GM12872 (cell line): ENCODE data around the gene MFSD11.

Source experiments
- TF ChIP-seq, protein P1 (sequence below): IDR thresholded peaks from 3 replicates; pipeline ENCODE4 v1.5.1; 2011; ENCODE audit warnings: low read depth, mild to moderate bottlenecking, low read length, moderate library complexity; ENCODE audit not compliant: insufficient read depth

MFSD11 gene

DNA sequence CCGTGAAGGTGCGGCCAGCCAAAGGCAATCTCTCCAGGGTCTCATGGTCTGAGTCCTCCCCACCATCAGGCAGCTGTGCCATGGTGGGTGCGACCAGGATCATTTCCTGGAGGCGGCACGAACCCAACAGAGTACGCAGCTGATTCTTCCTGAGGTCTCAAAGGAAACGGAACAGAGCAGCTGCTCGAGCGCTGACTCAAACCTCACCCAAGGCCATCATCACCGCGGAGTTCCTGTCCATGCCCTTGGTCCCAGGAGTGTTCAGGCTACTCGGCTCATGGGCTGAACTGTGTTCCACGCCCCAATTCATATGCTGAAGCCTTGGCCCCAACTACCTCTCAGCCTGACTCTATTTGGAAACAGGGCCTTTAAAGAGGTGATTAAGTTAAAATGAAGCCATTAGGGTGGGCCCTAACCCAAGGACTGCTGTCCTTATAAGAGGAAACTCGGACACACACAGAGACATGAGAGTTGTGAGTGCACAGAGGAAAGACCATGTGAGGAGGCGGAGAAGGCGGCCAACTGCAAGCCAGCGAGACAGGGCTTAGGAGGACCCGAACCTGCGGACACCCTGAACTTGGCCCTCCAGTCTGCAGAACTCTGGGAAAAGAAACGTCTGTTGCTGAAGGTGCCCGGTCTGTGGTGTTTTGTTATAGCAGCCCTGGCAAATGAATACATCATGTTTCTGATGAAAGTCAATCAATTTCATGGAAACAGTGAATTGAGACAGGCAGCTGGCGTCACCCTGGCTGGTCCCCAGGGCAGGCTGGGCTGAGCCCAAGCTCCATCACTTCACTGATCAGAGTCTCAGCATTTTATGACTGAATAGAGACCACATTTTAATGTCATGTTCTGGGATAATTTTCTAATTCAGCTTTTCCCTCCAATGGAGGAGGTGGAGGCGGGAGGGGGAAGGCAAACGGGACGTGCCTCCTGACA lies 40.9 kb upstream of the MFSD11 start:
- TF ChIP-seq, protein P1, sequence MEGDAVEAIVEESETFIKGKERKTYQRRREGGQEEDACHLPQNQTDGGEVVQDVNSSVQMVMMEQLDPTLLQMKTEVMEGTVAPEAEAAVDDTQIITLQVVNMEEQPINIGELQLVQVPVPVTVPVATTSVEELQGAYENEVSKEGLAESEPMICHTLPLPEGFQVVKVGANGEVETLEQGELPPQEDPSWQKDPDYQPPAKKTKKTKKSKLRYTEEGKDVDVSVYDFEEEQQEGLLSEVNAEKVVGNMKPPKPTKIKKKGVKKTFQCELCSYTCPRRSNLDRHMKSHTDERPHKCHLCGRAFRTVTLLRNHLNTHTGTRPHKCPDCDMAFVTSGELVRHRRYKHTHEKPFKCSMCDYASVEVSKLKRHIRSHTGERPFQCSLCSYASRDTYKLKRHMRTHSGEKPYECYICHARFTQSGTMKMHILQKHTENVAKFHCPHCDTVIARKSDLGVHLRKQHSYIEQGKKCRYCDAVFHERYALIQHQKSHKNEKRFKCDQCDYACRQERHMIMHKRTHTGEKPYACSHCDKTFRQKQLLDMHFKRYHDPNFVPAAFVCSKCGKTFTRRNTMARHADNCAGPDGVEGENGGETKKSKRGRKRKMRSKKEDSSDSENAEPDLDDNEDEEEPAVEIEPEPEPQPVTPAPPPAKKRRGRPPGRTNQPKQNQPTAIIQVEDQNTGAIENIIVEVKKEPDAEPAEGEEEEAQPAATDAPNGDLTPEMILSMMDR = no peak

- TF ChIP-seq, protein P1 = no peak
Measured at GRCh38 chr17:76697702-76698465, 40.0 kb upstream of the MFSD11 start.

- TF ChIP-seq, protein P1 = no peak
Measured at GRCh38 chr17:76700270-76700616, 37.7 kb upstream of the MFSD11 start.

GRCh38 chr17:76700617-76701470 lies 37.1 kb upstream of the MFSD11 start:
- TF ChIP-seq, protein P1 = no peak

DNA sequence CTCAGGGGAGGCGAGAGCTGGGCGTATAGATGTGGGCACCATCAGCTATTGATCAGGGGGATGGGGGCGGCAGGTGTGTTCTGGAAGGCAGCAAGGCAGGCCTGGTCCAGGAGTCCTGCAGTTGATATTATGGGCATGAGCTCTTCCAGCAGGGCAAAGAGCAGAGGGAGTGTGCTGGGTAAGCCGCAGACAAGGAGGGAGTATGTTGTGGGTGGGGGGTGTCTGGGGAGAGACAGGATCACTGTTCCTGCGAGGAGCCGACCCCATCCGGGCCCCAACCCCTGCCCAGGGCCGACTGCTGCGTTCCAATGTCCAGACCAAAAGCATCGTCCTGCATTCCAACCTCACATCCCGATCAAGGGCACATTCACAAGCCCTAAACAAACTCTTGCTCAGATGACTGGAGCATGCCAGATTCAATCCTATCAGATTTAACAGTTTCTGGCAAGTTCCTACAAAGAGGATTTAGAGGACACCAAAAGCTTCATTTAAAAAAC lies 36.4 kb upstream of the MFSD11 start:
- TF ChIP-seq, protein P1 = no peak

DNA sequence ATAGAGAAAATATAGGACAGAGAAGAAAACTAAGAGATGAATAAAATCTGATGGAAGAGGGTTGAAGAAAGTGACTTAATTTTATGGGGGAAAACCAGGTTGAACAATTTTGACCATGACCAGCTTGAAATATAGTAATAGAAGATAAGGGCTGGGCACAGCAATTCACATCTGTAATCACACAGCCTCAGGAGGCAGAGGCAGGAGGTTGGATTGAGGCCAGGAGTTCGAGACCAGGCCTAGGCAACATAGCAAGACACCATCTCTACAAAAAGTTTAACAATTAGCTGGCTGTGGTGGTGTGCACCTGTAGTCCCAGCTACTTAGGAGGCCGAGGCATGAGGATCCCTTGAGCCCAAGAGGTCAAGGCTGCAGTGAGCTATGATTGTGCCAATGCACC lies 35.8 kb upstream of the MFSD11 start:
- TF ChIP-seq, protein P1 = no peak
